ENCODE measurements around the gene C22orf31. TPM values are rescaled to one million over a fixed set of nuclear protein-coding genes. Genes with fewer than 3 reads are reported as not detected.

C22orf31 gene
- total RNA-seq, 4 donors from 2014 or later, result not detected

- DNase-seq (ENCODE audit: low spot score) (no peak), ATAC-seq (ENCODE audit: low FRiP score) (no peak)
- TF ChIP-seq CTCF (IDR thresholded peaks at IDR 0.05), result no peak
Observed at GRCh38 chr22:29070490-29070889, 8.9 kb upstream of the C22orf31 start.

GRCh38 chr22:29069463-29069862, 7.8 kb upstream of the C22orf31 start:
- DNase-seq (ENCODE audit: low spot score), result no peak
- ATAC-seq (ENCODE audit: low FRiP score), result no peak
- no peak for TF ChIP-seq CTCF (IDR thresholded peaks at IDR 0.05)

- TF ChIP-seq CTCF (IDR thresholded peaks at IDR 0.05), result no peak
- ATAC-seq (ENCODE audit: low FRiP score), result no peak
Observed at GRCh38 chr22:29065468-29066190, 4.0 kb upstream of the C22orf31 start.

GRCh38 chr22:29062286-29062821, 723 bp upstream of the C22orf31 start:
- TF ChIP-seq CTCF (IDR thresholded peaks at IDR 0.05), result no peak
- ATAC-seq (ENCODE audit: low FRiP score) (peak; percentile 53), DNase-seq (ENCODE audit: low spot score) (no peak)

More at GRCh38 chr22:29065468-29066190, 4.0 kb upstream of the C22orf31 start:
- DNase-seq (ENCODE audit: low spot score), result no peak

GRCh38 chr22:29060931-29061330, 700 bp downstream of the C22orf31 start:
- DNase-seq (ENCODE audit: low spot score) (no peak), ATAC-seq (ENCODE audit: low FRiP score) (no peak)
- TF ChIP-seq CTCF (IDR thresholded peaks at IDR 0.05), result no peak

- DNase-seq (ENCODE audit: low spot score), result no peak
- TF ChIP-seq CTCF (IDR thresholded peaks at IDR 0.05), result no peak
- no peak for ATAC-seq (ENCODE audit: low FRiP score)
Observed at GRCh38 chr22:29060251-29060869, 1.3 kb downstream of the C22orf31 start.
